HCT116 (cell line): ENCODE results near the gene TIGAR. TPM values are rescaled to one million over a fixed set of nuclear protein-coding genes. Genes with fewer than 3 reads are reported as not detected.

Experiments used
- ATAC-seq: fragments of 200-7000 bp; cut with Tn5 transposase; 2 replicates; pipeline ENCODE4 v1.9.1; 2020; ENCODE audit warnings: mild to moderate bottlenecking, moderate library complexity
- BruUV-seq: library from RNA; stranded (reverse); fragments of 400-500 nt; replicated peaks from 2 replicates; lab custom pipeline; 2021; lab: Mats Ljungman, UMichigan
- CTCF ChIA-PET: fragments of 300-600 bp; sonication (Branson Sonifier 250); formaldehyde crosslinking; loops from one replicate; lab custom pipeline; 2021; ENCODE audit warnings: antibody characterized with exemption; lab: Charles Lee
- POLR2A ChIA-PET: fragments of 300-600, 350-600 bp; sonication (Branson Sonifier 250); formaldehyde crosslinking; loops from one replicate; lab custom pipeline; 2021; ENCODE audit warnings: antibody characterized with exemption; lab: Charles Lee
- RAD21 ChIA-PET, 2 experiments: fragments of 300-600 bp; sonication (Branson Sonifier 250); formaldehyde crosslinking; loops; one replicate each; lab custom pipeline; 2023; ENCODE audit warnings: low total read pairs in 2 of 2; ENCODE audit not compliant: uncharacterized antibody in 2 of 2, unreplicated experiment in 2 of 2, low non-redundant PET in 1 of 2; lab: Charles Lee
- DNase-seq: peaks from one replicate; pipeline ENCODE4 v3.0.0-alpha.2; 2010; ENCODE audit warnings: low read depth, low spot score
- H2AFZ ChIP-seq: fragments of 200-600 bp; shearing (Covaris generic), sonication (generic); 2 replicates; pipeline ENCODE4 v1.6.1; 2017; ENCODE audit warnings: low read depth, mixed run types, mixed read lengths, antibody characterized with exemption, low read length; ENCODE audit not compliant: poor library complexity, severe bottlenecking
- H3K27ac ChIP-seq: 2 replicates; pipeline ENCODE4 v1.5.1; 2012; ENCODE audit warnings: low read depth, low read length
- H3K27me3 ChIP-seq: fragments of 200-600 bp; sonication (generic); 2 replicates; pipeline ENCODE4 v1.6.1; 2016; ENCODE audit warnings: mixed run types, low read length, mixed read lengths; ENCODE audit not compliant: insufficient read depth
- H3K36me3 ChIP-seq, 2 experiments: fragments of 200-500 bp in 1 of 2; fragments of 200-600 bp in 1 of 2; sonication (Bioruptor generic) in 1 of 2; sonication (generic) in 1 of 2; 2 replicates each; pipeline versions ENCODE4 v1.5.1 to v1.6.1; 2014 to 2016; ENCODE audit warnings: low read length in 2 of 2, inconsistent platforms in 1 of 2, mixed read lengths in 1 of 2, mixed run types in 1 of 2; ENCODE audit not compliant: insufficient read depth in 2 of 2, control insufficient read depth in 1 of 2
- H3K4me1 ChIP-seq, 2 experiments: fragments of 200-600 bp in 1 of 2; sonication (generic) in 1 of 2; 2 replicates each; pipeline versions ENCODE4 v1.5.1 to v1.6.1; 2012 to 2017; ENCODE audit warnings: low read length in 2 of 2, inconsistent platforms in 1 of 2, mild to moderate bottlenecking in 1 of 2, mixed read lengths in 1 of 2, mixed run types in 1 of 2, moderate library complexity in 1 of 2; ENCODE audit not compliant: insufficient read depth in 2 of 2, control insufficient read depth in 1 of 2
- H3K4me2 ChIP-seq: fragments of 200-600 bp; sonication (generic); 2 replicates; pipeline ENCODE4 v1.6.1; 2017; ENCODE audit warnings: mixed run types, low read length, mixed read lengths
- H3K4me3 ChIP-seq, 2 experiments: fragments of 200-600 bp in 1 of 2; sonication (generic) in 1 of 2; replicated peaks in 1 of 2; 2 replicates each; pipeline ENCODE4 v1.5.1; 2011 to 2016; ENCODE audit warnings: low read length in 2 of 2, control low read depth in 1 of 2, low read depth in 1 of 2, mild to moderate bottlenecking in 1 of 2, mixed read lengths in 1 of 2, mixed run types in 1 of 2
- H3K79me2 ChIP-seq: fragments of 200-600 bp; sonication (generic); 2 replicates; pipeline ENCODE4 v1.6.1; 2017; ENCODE audit warnings: mild to moderate bottlenecking, mixed run types, low read length, moderate library complexity, mixed read lengths; ENCODE audit not compliant: insufficient read depth
- H3K9ac ChIP-seq: fragments of 200-600 bp; sonication (generic); 2 replicates; pipeline ENCODE4 v1.6.1; 2016; ENCODE audit warnings: low read length, mixed read lengths
- H3K9me2 ChIP-seq: fragments of 200-600 bp; sonication (generic), shearing (Covaris generic); 2 replicates; pipeline ENCODE4 v1.6.1; 2017; ENCODE audit warnings: mixed run types, mild to moderate bottlenecking, moderate library complexity; ENCODE audit not compliant: insufficient read depth
- H3K9me3 ChIP-seq, 2 experiments: fragments of 200-500 bp in 1 of 2; fragments of 200-600 bp in 1 of 2; sonication (Bioruptor generic) in 1 of 2; sonication (generic) in 1 of 2; 2 replicates each; pipeline ENCODE4 v1.6.1; 2014 to 2017; ENCODE audit warnings: low read length in 2 of 2, mixed read lengths in 2 of 2, inconsistent platforms in 1 of 2, low read depth in 1 of 2, mild to moderate bottlenecking in 1 of 2, mixed run types in 1 of 2, moderate library complexity in 1 of 2; ENCODE audit not compliant: control insufficient read depth in 1 of 2, insufficient read depth in 1 of 2
- H4K20me1 ChIP-seq: fragments of 200-600 bp; sonication (generic), shearing (Covaris generic); 2 replicates; pipeline ENCODE4 v1.6.1; 2017; ENCODE audit warnings: mixed run types, mild to moderate bottlenecking, moderate library complexity; ENCODE audit not compliant: insufficient read depth
- CBX3 ChIP-seq: IDR thresholded peaks from 2 replicates; pipeline ENCODE4 v1.6.1; 2012; ENCODE audit warnings: low read depth
- CEBPB ChIP-seq: IDR thresholded peaks from 2 replicates; pipeline ENCODE4 v1.6.1; 2012; ENCODE audit warnings: low read depth
- EGR1 ChIP-seq: IDR thresholded peaks from 2 replicates; pipeline ENCODE4 v1.6.1; 2012; ENCODE audit warnings: low read depth
- FOSL1 ChIP-seq: IDR thresholded peaks from 2 replicates; pipeline ENCODE4 v1.6.1; 2012; ENCODE audit warnings: low read depth
- POLR2A ChIP-seq: IDR thresholded peaks from 2 replicates; pipeline ENCODE4 v1.7.0; 2011; ENCODE audit warnings: borderline replicate concordance; ENCODE audit not compliant: insufficient read depth, insufficient read length; ENCODE audit errors: extremely low read depth
- SIN3A ChIP-seq: IDR thresholded peaks from 2 replicates; pipeline ENCODE4 v1.6.1; 2012; ENCODE audit warnings: low read depth
- SP1 ChIP-seq: IDR thresholded peaks from 2 replicates; pipeline ENCODE4 v1.6.1; 2012; ENCODE audit warnings: low read depth
- SRF ChIP-seq: IDR thresholded peaks from 2 replicates; pipeline ENCODE4 v1.6.1; 2012; ENCODE audit warnings: low read depth
- TCF7L2 ChIP-seq: IDR thresholded peaks from 2 replicates; pipeline ENCODE4 v1.7.0; 2011; ENCODE audit warnings: borderline replicate concordance, inconsistent platforms; ENCODE audit not compliant: insufficient read depth, insufficient read length; ENCODE audit errors: extremely low read depth
- YY1 ChIP-seq: IDR thresholded peaks from 2 replicates; pipeline ENCODE4 v1.6.1; 2011; ENCODE audit warnings: low read length, low read depth, moderate library complexity, mild to moderate bottlenecking; ENCODE audit not compliant: insufficient replicate concordance; ENCODE audit errors: extremely low read depth
- intact Hi-C: fragments of 100-400 bp; cut with micrococcal nuclease; formaldehyde crosslinking; loops from 2 replicates; pipeline ENCODE4 v1.10.0; 2022
- total RNA-seq: library from RNA; stranded (reverse); gene quantifications from one replicate; pipeline ENCODE4 v1.2.1, GENCODE V29; 2021; ENCODE audit not compliant: unreplicated experiment
- TF ChIP-seq, protein P1 (sequence below): IDR thresholded peaks from 2 replicates; pipeline ENCODE4 v1.6.1; 2012
- TF ChIP-seq, protein P2 (sequence below): IDR thresholded peaks from 2 replicates; pipeline ENCODE4 v1.6.1; 2012
- TF ChIP-seq, protein P3 (sequence below): IDR thresholded peaks from 2 replicates; pipeline ENCODE4 v1.6.1; 2012; ENCODE audit warnings: low read depth

The TIGAR gene
- total RNA-seq, 1 experiment from 2014 or later = 13.7 TPM

DNA sequence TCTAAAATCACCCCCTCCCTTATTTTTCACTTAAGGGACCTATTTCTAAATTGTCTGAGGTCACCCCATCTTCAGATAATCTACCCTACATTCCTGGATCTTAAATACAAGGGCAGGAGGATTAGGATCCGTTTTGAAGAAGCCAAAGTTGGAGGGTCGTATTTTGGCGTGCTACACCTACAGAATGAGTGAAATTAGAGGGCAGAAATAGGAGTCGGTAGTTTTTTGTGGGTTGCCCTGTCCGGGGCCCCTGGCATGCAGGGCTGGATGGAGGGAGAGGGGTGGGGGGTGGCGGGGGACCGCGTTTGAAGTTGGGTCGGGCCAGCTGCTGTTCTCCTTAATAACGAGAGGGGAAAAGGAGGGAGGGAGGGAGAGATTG lies 47.8 kb upstream of the TIGAR start:
- no peak overlapping the region for H3K27ac ChIP-seq
- ChIA-PET POLR2A (no interaction called here), CTCF (no interaction called here), RAD21 (no interaction called here)
- H3K4me2 ChIP-seq = no peak overlapping the region
- no peak overlapping the region for H3K4me3 ChIP-seq
- DNase-seq (no peak), ATAC-seq (no peak)
- peaks cover 44% of the 10 kb centered on the region for H3K27me3 ChIP-seq
- H3K4me1 ChIP-seq = peaks cover 5 to 17% of the 10 kb centered on the region in 2 experiments; a peak in 3 of 4 replicates
- H3K79me2 ChIP-seq = no peaks in the 10 kb centered on the region
- H4K20me1 ChIP-seq = no peaks in the 10 kb centered on the region
- H3K36me3 ChIP-seq = no peaks in the 10 kb centered on the region
- no peak overlapping the region for H2AFZ ChIP-seq
- no peak overlapping the region for H3K9ac ChIP-seq
- intact Hi-C loops = loop anchor here (10.0 kb wide), 1 partner anchor 468 kb away; no protein-coding TSS in a partner anchor
- no TSS peak for BruUV-seq
- TF ChIP-seq FOSL1 = no peak
- no peak for TF ChIP-seq SIN3A
- no peaks in the 10 kb centered on the region for H3K9me3 ChIP-seq
- no peaks in the 10 kb centered on the region for H3K9me2 ChIP-seq

DNA sequence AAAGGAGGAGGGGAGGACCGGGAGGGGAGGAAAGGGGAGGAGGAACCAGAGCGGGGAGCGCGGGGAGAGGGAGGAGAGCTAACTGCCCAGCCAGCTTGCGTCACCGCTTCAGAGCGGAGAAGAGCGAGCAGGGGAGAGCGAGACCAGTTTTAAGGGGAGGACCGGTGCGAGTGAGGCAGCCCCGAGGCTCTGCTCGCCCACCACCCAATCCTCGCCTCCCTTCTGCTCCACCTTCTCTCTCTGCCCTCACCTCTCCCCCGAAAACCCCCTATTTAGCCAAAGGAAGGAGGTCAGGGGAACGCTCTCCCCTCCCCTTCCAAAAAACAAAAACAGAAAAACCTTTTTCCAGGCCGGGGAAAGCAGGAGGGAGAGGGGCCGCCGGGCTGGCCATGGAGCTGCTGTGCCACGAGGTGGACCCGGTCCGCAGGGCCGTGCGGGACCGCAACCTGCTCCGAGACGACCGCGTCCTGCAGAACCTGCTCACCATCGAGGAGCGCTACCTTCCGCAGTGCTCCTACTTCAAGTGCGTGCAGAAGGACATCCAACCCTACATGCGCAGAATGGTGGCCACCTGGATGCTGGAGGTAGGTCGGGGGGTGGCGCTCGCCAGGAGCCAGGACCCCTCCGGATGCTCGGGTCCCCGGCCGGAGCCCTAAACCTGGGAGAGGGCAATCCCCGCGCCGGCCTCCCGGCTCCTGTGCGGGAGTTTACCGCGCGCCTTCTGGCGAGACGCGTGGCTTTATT lies 47.2 kb upstream of the TIGAR start, which contains the start of gene CCND2:
TSS of gene CCND2 (plus strand) at position 111 of the 744 bp plus-strand sequence. CDS start at position 390, 279 bp downstream.
- Histone ChIP-seq H3K9me3 (no peaks in the 10 kb centered on the region), H3K36me3 (no peaks in the 10 kb centered on the region), H3K9me2 (no peaks in the 10 kb centered on the region), H3K27ac (no peak within 1 kb of the TSS), H3K4me1 (peaks cover 5 to 17% of the 10 kb centered on the region in 2 experiments; a peak in 3 of 4 replicates), H2AFZ (no peak within 1 kb of the TSS), H3K27me3 (peaks cover 42% of the 10 kb centered on the region), H3K79me2 (no peaks in the 10 kb centered on the region), H4K20me1 (no peaks in the 10 kb centered on the region), H3K4me2 (no peak within 1 kb of the TSS), H3K9ac (no peak within 1 kb of the TSS), H3K4me3 (no peak within 1 kb of the TSS)
- intact Hi-C loops = loop anchor here (10.0 kb wide), 1 partner anchor 469 kb away; no protein-coding TSS in a partner anchor
- no peak for ATAC-seq
- BruUV-seq = no TSS peak
- ChIA-PET CTCF (no interaction called here), POLR2A (no interaction called here), RAD21 (no interaction called here)
- TF ChIP-seq, protein P1, sequence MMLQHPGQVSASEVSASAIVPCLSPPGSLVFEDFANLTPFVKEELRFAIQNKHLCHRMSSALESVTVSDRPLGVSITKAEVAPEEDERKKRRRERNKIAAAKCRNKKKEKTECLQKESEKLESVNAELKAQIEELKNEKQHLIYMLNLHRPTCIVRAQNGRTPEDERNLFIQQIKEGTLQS = no peak
- TF ChIP-seq YY1 (no peak), CEBPB (no peak), SP1 (no peak), FOSL1 (no peak), POLR2A (no peak), TCF7L2 (no peak), CBX3 (no peak), SRF (no peak), EGR1 (no peak)
- TF ChIP-seq, protein P2, sequence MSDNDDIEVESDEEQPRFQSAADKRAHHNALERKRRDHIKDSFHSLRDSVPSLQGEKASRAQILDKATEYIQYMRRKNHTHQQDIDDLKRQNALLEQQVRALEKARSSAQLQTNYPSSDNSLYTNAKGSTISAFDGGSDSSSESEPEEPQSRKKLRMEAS = no peak
- TF ChIP-seq, protein P3, sequence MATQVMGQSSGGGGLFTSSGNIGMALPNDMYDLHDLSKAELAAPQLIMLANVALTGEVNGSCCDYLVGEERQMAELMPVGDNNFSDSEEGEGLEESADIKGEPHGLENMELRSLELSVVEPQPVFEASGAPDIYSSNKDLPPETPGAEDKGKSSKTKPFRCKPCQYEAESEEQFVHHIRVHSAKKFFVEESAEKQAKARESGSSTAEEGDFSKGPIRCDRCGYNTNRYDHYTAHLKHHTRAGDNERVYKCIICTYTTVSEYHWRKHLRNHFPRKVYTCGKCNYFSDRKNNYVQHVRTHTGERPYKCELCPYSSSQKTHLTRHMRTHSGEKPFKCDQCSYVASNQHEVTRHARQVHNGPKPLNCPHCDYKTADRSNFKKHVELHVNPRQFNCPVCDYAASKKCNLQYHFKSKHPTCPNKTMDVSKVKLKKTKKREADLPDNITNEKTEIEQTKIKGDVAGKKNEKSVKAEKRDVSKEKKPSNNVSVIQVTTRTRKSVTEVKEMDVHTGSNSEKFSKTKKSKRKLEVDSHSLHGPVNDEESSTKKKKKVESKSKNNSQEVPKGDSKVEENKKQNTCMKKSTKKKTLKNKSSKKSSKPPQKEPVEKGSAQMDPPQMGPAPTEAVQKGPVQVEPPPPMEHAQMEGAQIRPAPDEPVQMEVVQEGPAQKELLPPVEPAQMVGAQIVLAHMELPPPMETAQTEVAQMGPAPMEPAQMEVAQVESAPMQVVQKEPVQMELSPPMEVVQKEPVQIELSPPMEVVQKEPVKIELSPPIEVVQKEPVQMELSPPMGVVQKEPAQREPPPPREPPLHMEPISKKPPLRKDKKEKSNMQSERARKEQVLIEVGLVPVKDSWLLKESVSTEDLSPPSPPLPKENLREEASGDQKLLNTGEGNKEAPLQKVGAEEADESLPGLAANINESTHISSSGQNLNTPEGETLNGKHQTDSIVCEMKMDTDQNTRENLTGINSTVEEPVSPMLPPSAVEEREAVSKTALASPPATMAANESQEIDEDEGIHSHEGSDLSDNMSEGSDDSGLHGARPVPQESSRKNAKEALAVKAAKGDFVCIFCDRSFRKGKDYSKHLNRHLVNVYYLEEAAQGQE = no peak
- no peak for DNase-seq
